ENCODE measurements around the gene TST. TPM values are rescaled to one million over a fixed set of nuclear protein-coding genes. Genes with fewer than 3 reads are reported as not detected.

TST gene
- total and polyA plus RNA-seq, 2 donors (not counting 1 experiment from before 2014, with no cell fraction given) = 1.4 to 5.9 TPM

GRCh38 chr22:36977947-36978660 is 41.1 kb downstream of the TST start:
- H3K27ac ChIP-seq (ENCODE audit: low read length in 2 of 2) = peak overlapping the region; percentile 5 to 71
- intact Hi-C loops (cut with micrococcal nuclease) = loop anchor here (1.0 to 5.0 kb wide), 7 partner anchors 41 to 451 kb away; partner anchors contain the start of genes EIF3D, MPST and TST
- no peaks in the 10 kb centered on the region for H3K36me3 ChIP-seq (replicated peaks in 1 of 2; ENCODE audit: control extremely low read depth in 1 of 2, control insufficient read depth in 1 of 2, extremely low read depth in 1 of 2, insufficient read depth in 2 of 2, low read length in 1 of 2)
- CTCF ChIA-PET = interaction anchor here (0.7 to 9.6 kb wide), 36 partner anchors 9 to 467 kb away, joined by 3 to 62 read pairs (median 5); partner anchors contain the start of genes CSF2RB, IFT27, KCTD17 and MPST
- POLR2A ChIA-PET = interaction anchor here (0.7 to 2.1 kb wide), 4 partner anchors 67 to 197 kb away, joined by 3 to 8 read pairs (median 4); no protein-coding TSS in a partner anchor
- WGBS (ENCODE audit: insufficient coverage) = 16% methylated on average over 13 of the region's 18 CpGs
- peak; percentile 91 for DNase-seq
- peak overlapping the region; percentile 98 for H2AFZ ChIP-seq (ENCODE audit: insufficient read depth, low read depth, low read length, poor library complexity, severe bottlenecking)
- H3K9ac ChIP-seq (ENCODE audit: low read length) = peak overlapping the region; percentile 79
- H3K79me2 ChIP-seq (ENCODE audit: control insufficient read depth, insufficient read depth, low read length) = no peaks in the 10 kb centered on the region
- peak overlapping the region; percentile 55 to 93 (median 73) for H3K4me3 ChIP-seq (ENCODE audit: control extremely low read depth in 1 of 5, extremely low read depth in 1 of 5, insufficient read depth in 1 of 5, low read depth in 2 of 5, low read length in 4 of 5)
- TF ChIP-seq EZH2 (IDR thresholded peaks at IDR 0.05; ENCODE audit: borderline replicate concordance, insufficient read depth, low read depth, low read length, poor library complexity, severe bottlenecking) (no peak), CTCF (IDR thresholded peaks at IDR 0.05) (peak; percentile 81)
- H3K9me3 ChIP-seq (ENCODE audit: control extremely low read depth in 1 of 3, control insufficient read depth in 2 of 3, insufficient read depth in 1 of 3, low read length in 2 of 3) = no peaks in the 10 kb centered on the region
- Mint-ChIP-seq H3K4me1 (peaks cover 9% of the 10 kb centered on the region), H3K4me3 (peak overlapping the region; percentile 98), H3K27me3 (no peaks in the 10 kb centered on the region), H3K9me3 (ENCODE audit: insufficient read depth) (no peaks in the 10 kb centered on the region), H3K27ac (peak overlapping the region; percentile 96)
- peak; percentile 86 for ATAC-seq (ENCODE audit: low read depth)
- H3K4me2 ChIP-seq (replicated peaks; ENCODE audit: low read depth, low read length, poor library complexity, severe bottlenecking) = peak overlapping the region; percentile 89
- peaks cover 0 to 11% of the 10 kb centered on the region in 2 donors for H3K4me1 ChIP-seq (ENCODE audit: control insufficient read depth in 2 of 2, insufficient read depth in 2 of 2, low read length in 2 of 2)
- H4K20me1 ChIP-seq (ENCODE audit: control insufficient read depth, insufficient read depth, low read length, poor library complexity, severe bottlenecking) = no peaks in the 10 kb centered on the region
- peaks cover 0 to 6% (median 0%) of the 10 kb centered on the region in 4 experiments for H3K27me3 ChIP-seq (replicated peaks in 1 of 4; ENCODE audit: control extremely low read depth in 1 of 4, control insufficient read depth in 3 of 4, insufficient read depth in 4 of 4, low read length in 3 of 4)
